ENCODE data around the gene HNRNPH3. TPM values are rescaled to one million over a fixed set of nuclear protein-coding genes. Genes with fewer than 3 reads are reported as not detected.

Gene HNRNPH3
- total and polyA plus RNA-seq, 2 donors (not counting 1 experiment from before 2014, with no cell fraction given): 23.6 to 124 TPM

DNA sequence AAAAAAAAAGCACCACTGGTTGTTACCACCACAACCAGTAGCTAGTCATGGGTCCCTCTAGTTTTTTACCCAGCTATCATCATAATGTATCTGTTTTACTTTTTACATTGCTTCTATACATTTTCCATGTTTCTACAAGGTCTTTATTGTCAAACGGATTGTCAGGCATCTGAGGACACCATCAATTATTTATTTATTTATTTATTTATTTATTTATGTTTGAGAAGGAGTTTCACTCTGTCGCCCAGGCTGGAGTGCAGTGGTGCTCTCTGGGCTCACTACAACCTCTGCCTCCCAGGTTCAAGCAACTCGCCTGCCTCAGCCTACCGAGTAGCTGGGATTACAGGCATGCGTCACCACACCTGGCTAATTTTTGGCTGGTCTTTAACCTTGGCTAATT is 29.0 kb upstream of the HNRNPH3 start:
- no peak overlapping the region for H3K27ac Mint-ChIP-seq
- no peak overlapping the region for H3K4me3 Mint-ChIP-seq
- no peaks in the 10 kb centered on the region for H3K9me3 Mint-ChIP-seq (ENCODE audit: insufficient read depth)
- peaks cover 26% of the 10 kb centered on the region for H3K4me1 Mint-ChIP-seq
- no peaks in the 10 kb centered on the region for H4K20me1 ChIP-seq (ENCODE audit: control insufficient read depth, insufficient read depth, low read length, poor library complexity, severe bottlenecking)
- peaks cover 24 to 26% of the 10 kb centered on the region in 2 donors for H3K4me1 ChIP-seq (ENCODE audit: control insufficient read depth in 2 of 2, insufficient read depth in 2 of 2, low read length in 2 of 2)
- no peaks in the 10 kb centered on the region for H3K36me3 ChIP-seq (replicated peaks in 1 of 2; ENCODE audit: control extremely low read depth in 1 of 2, control insufficient read depth in 1 of 2, extremely low read depth in 1 of 2, insufficient read depth in 2 of 2, low read length in 1 of 2)
- H3K9me3 ChIP-seq (ENCODE audit: control extremely low read depth in 1 of 3, control insufficient read depth in 2 of 3, insufficient read depth in 1 of 3, low read length in 2 of 3): no peaks in the 10 kb centered on the region
- no peak for DNase-seq
- no peaks in the 10 kb centered on the region for H3K79me2 ChIP-seq (ENCODE audit: control insufficient read depth, insufficient read depth, low read length)
- H3K4me2 ChIP-seq (replicated peaks; ENCODE audit: low read depth, low read length, poor library complexity, severe bottlenecking): no peak overlapping the region
- ChIA-PET CTCF (interaction anchor here (0.6 to 6.4 kb wide), 24 partner anchors 9 to 636 kb away, joined by 3 to 224 read pairs (median 6); partner anchors contain the start of genes ATOH7, HNRNPH3, PBLD and RUFY2), POLR2A (interaction anchor here (1.4 to 2.1 kb wide), 2 partner anchors 29 to 228 kb away, joined by 4 to 6 read pairs; partner anchors contain the start of genes HERC4 and HNRNPH3)
- no peak overlapping the region for H3K4me3 ChIP-seq (ENCODE audit: control extremely low read depth in 1 of 5, extremely low read depth in 1 of 5, insufficient read depth in 1 of 5, low read depth in 2 of 5, low read length in 4 of 5)
- H3K27me3 ChIP-seq (replicated peaks in 1 of 4; ENCODE audit: control extremely low read depth in 1 of 4, control insufficient read depth in 3 of 4, insufficient read depth in 4 of 4, low read length in 3 of 4): no peaks in the 10 kb centered on the region
- no peak overlapping the region for H2AFZ ChIP-seq (ENCODE audit: insufficient read depth, low read depth, low read length, poor library complexity, severe bottlenecking)
- 100% methylated on average over 2 of the region's 5 CpGs for WGBS (ENCODE audit: insufficient coverage)
- no peak for ATAC-seq (ENCODE audit: low read depth)
- H3K27ac ChIP-seq (ENCODE audit: low read length in 2 of 2): no peak overlapping the region
- no peak overlapping the region for H3K9ac ChIP-seq (ENCODE audit: low read length)
- TF ChIP-seq EZH2 (IDR thresholded peaks at IDR 0.05; ENCODE audit: borderline replicate concordance, insufficient read depth, low read depth, low read length, poor library complexity, severe bottlenecking) (no peak), CTCF (IDR thresholded peaks at IDR 0.05) (no peak)
- intact Hi-C loops (cut with micrococcal nuclease): loop anchor here (1.0 to 5.0 kb wide), 5 partner anchors 71 to 515 kb away; partner anchors contain the start of gene ATOH7
- H3K27me3 Mint-ChIP-seq: no peaks in the 10 kb centered on the region

GRCh38 chr10:68303849-68304412 is 27.9 kb upstream of the HNRNPH3 start:
- H3K4me1 ChIP-seq (ENCODE audit: control insufficient read depth in 2 of 2, insufficient read depth in 2 of 2, low read length in 2 of 2): peaks cover 24 to 26% of the 10 kb centered on the region in 2 donors
- no peaks in the 10 kb centered on the region for H3K79me2 ChIP-seq (ENCODE audit: control insufficient read depth, insufficient read depth, low read length)
- no peaks in the 10 kb centered on the region for H3K9me3 Mint-ChIP-seq (ENCODE audit: insufficient read depth)
- no peak overlapping the region for H3K4me3 ChIP-seq (ENCODE audit: control extremely low read depth in 1 of 5, extremely low read depth in 1 of 5, insufficient read depth in 1 of 5, low read depth in 2 of 5, low read length in 4 of 5)
- H3K36me3 ChIP-seq (replicated peaks in 1 of 2; ENCODE audit: control extremely low read depth in 1 of 2, control insufficient read depth in 1 of 2, extremely low read depth in 1 of 2, insufficient read depth in 2 of 2, low read length in 1 of 2): no peaks in the 10 kb centered on the region
- intact Hi-C loops (cut with micrococcal nuclease): loop anchor here (5.0 kb wide), 2 partner anchors 72 to 147 kb away; partner anchors contain the start of gene ATOH7
- H3K27ac ChIP-seq (ENCODE audit: low read length in 2 of 2): no peak overlapping the region
- ATAC-seq (ENCODE audit: low read depth): no peak
- no peak overlapping the region for H3K9ac ChIP-seq (ENCODE audit: low read length)
- ChIA-PET CTCF (interaction anchor here (1.0 to 6.4 kb wide), 7 partner anchors 9 to 607 kb away, joined by 3 to 224 read pairs (median 51); partner anchors contain the start of genes HNRNPH3 and PBLD), POLR2A (no interaction called here)
- no peak overlapping the region for H3K4me3 Mint-ChIP-seq
- WGBS (ENCODE audit: insufficient coverage): 98% methylated on average over 4 of the region's 7 CpGs
- no peaks in the 10 kb centered on the region for H3K27me3 Mint-ChIP-seq
- H4K20me1 ChIP-seq (ENCODE audit: control insufficient read depth, insufficient read depth, low read length, poor library complexity, severe bottlenecking): no peaks in the 10 kb centered on the region
- H3K27ac Mint-ChIP-seq: no peak overlapping the region
- H3K4me2 ChIP-seq (replicated peaks; ENCODE audit: low read depth, low read length, poor library complexity, severe bottlenecking): no peak overlapping the region
- no peak for DNase-seq
- no peak overlapping the region for H2AFZ ChIP-seq (ENCODE audit: insufficient read depth, low read depth, low read length, poor library complexity, severe bottlenecking)
- H3K9me3 ChIP-seq (ENCODE audit: control extremely low read depth in 1 of 3, control insufficient read depth in 2 of 3, insufficient read depth in 1 of 3, low read length in 2 of 3): no peaks in the 10 kb centered on the region
- no peaks in the 10 kb centered on the region for H3K27me3 ChIP-seq (replicated peaks in 1 of 4; ENCODE audit: control extremely low read depth in 1 of 4, control insufficient read depth in 3 of 4, insufficient read depth in 4 of 4, low read length in 3 of 4)
- TF ChIP-seq EZH2 (IDR thresholded peaks at IDR 0.05; ENCODE audit: borderline replicate concordance, insufficient read depth, low read depth, low read length, poor library complexity, severe bottlenecking) (no peak), CTCF (IDR thresholded peaks at IDR 0.05) (no peak)
- H3K4me1 Mint-ChIP-seq: peaks cover 26% of the 10 kb centered on the region
